Caki2 (cell line): ENCODE results near the gene HSD17B12. TPM values are rescaled to one million over a fixed set of nuclear protein-coding genes. Genes with fewer than 3 reads are reported as not detected.

Experiments
- DNase-seq: peaks from one replicate; pipeline ENCODE4 v3.0.0-alpha.2; 2015; ENCODE audit warnings: low read depth
- in situ Hi-C: cut with HindIII; loops from 2 replicates; pipeline ENCODE4 v1.10.0; 2016; ENCODE audit warnings: low sequenced_read_pairs, low pct_unique_long_range_greater_than_20kb, mixed read lengths
- total RNA-seq: library from RNA; depleted of rRNA; stranded (reverse); fragments of >200 nt; shearing (Covaris generic); gene quantifications from 2 replicates; pipeline ENCODE4 v1.2.3, GENCODE V29; 2014; ENCODE audit warnings: low replicate concordance

HSD17B12 gene
- total RNA-seq, 1 experiment from 2014 or later, result 26.5 TPM

GRCh38 chr11:43784866-43785265 lies 104.3 kb downstream of the HSD17B12 start:
- in situ Hi-C loops, result no loop called here
- DNase-seq, result no peak

- in situ Hi-C loops, result no loop called here
- DNase-seq, result no peak
Observed at GRCh38 chr11:43785318-43785717, 104.8 kb downstream of the HSD17B12 start.

GRCh38 chr11:43786016-43786415 lies 105.5 kb downstream of the HSD17B12 start:
- DNase-seq, result no peak
- in situ Hi-C loops, result no loop called here

GRCh38 chr11:43787824-43788223 lies 107.3 kb downstream of the HSD17B12 start:
- in situ Hi-C loops, result no loop called here

GRCh38 chr11:43788421-43788820 lies 107.9 kb downstream of the HSD17B12 start:
- DNase-seq, result no peak
- in situ Hi-C loops, result no loop called here

More at GRCh38 chr11:43787824-43788223, 107.3 kb downstream of the HSD17B12 start:
- no peak for DNase-seq

GRCh38 chr11:43789700-43790443 lies 109.3 kb downstream of the HSD17B12 start:
- in situ Hi-C loops, result no loop called here
- DNase-seq, result no peak

- in situ Hi-C loops, result no loop called here
- DNase-seq, result no peak
Observed at GRCh38 chr11:43790444-43790794, 109.9 kb downstream of the HSD17B12 start.

GRCh38 chr11:43797337-43797736 lies 116.8 kb downstream of the HSD17B12 start:
- DNase-seq, result no peak
- in situ Hi-C loops, result no loop called here

GRCh38 chr11:43797866-43798265 lies 117.3 kb downstream of the HSD17B12 start:
- in situ Hi-C loops, result no loop called here
- DNase-seq, result no peak

- in situ Hi-C loops, result no loop called here
- no peak for DNase-seq
Observed at GRCh38 chr11:43802509-43802908, 122.0 kb downstream of the HSD17B12 start.

- DNase-seq, result no peak
- in situ Hi-C loops, result no loop called here
Observed at GRCh38 chr11:43803766-43804165, 123.2 kb downstream of the HSD17B12 start.

- in situ Hi-C loops, result no loop called here
- DNase-seq, result no peak
Observed at GRCh38 chr11:43806976-43807375, 126.4 kb downstream of the HSD17B12 start.

GRCh38 chr11:43810929-43811596 lies 130.5 kb downstream of the HSD17B12 start:
- DNase-seq, result no peak
- in situ Hi-C loops, result no loop called here

- in situ Hi-C loops, result no loop called here
- DNase-seq, result no peak
Observed at GRCh38 chr11:43812471-43812870, 131.9 kb downstream of the HSD17B12 start.

- DNase-seq, result no peak
- in situ Hi-C loops, result no loop called here
Observed at GRCh38 chr11:43818220-43818619, 137.7 kb downstream of the HSD17B12 start.

GRCh38 chr11:43819926-43820325 lies 139.4 kb downstream of the HSD17B12 start:
- in situ Hi-C loops, result no loop called here
- no peak for DNase-seq

GRCh38 chr11:43823316-43823715 lies 142.8 kb downstream of the HSD17B12 start:
- DNase-seq, result no peak
- in situ Hi-C loops, result no loop called here

GRCh38 chr11:43823851-43824250 lies 143.3 kb downstream of the HSD17B12 start:
- in situ Hi-C loops, result no loop called here
- no peak for DNase-seq

- DNase-seq, result peak; percentile 9
- in situ Hi-C loops, result no loop called here
Observed at GRCh38 chr11:43825217-43825816, 144.8 kb downstream of the HSD17B12 start.
